Mucosa of rectum (tissue), 2 donors: ENCODE results near the gene SRPK3.

Experiments
- H3K27ac ChIP-seq, 2 donors: one replicate each; pipeline ENCODE4 v1.7.0; 2013; ENCODE audit warnings: inconsistent platforms in 2 of 2, low read depth in 2 of 2, low read length in 2 of 2
- H3K27me3 ChIP-seq, 2 donors: one replicate each; pipeline ENCODE4 v1.7.0; 2013; ENCODE audit warnings: low read length in 2 of 2; ENCODE audit not compliant: control insufficient read depth in 2 of 2, insufficient read depth in 2 of 2
- H3K36me3 ChIP-seq, 2 donors: one replicate each; pipeline ENCODE4 v1.7.0; 2013; ENCODE audit warnings: low read length in 2 of 2; ENCODE audit not compliant: control insufficient read depth in 2 of 2, insufficient read depth in 2 of 2
- H3K4me1 ChIP-seq, 2 donors: one replicate each; pipeline ENCODE4 v1.7.0; 2013; ENCODE audit warnings: low read length in 2 of 2, mild to moderate bottlenecking in 1 of 2; ENCODE audit not compliant: control insufficient read depth in 2 of 2, insufficient read depth in 2 of 2
- H3K4me3 ChIP-seq, 2 donors: one replicate each; pipeline ENCODE4 v1.7.0; 2013; ENCODE audit warnings: low read length in 2 of 2
- H3K9ac ChIP-seq, 2 donors: one replicate each; pipeline ENCODE4 v1.7.0; 2013; ENCODE audit warnings: low read length in 2 of 2, low read depth in 1 of 2, mild to moderate bottlenecking in 1 of 2
- H3K9me3 ChIP-seq, 2 donors: one replicate each; pipeline ENCODE4 v1.7.0; 2013; ENCODE audit warnings: low read length in 2 of 2; ENCODE audit not compliant: control insufficient read depth in 2 of 2
- donor health status: healthy.
- donor health status: Normal muscosa, but diverticular disease.

The SRPK3 gene

DNA sequence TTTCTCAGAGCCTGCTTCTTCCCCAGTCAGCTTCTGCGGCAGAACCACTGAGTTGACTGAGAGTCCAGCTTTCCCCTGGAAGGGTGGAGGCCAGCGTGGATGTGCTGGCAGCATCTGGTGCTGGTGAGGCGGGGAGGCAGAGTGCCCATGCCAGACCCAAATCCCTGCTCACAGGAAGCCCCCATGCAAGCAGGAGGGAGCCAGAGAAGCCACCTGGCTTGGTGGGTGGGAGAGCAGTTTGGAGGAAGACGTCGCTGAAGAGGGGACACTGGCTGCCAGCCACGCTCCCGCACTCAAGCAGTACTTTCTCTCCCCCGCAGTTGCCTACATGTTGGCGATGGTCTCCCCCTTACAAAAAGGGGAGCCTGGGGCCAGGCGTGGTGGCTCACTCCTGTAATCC, 43.5 kb downstream of the SRPK3 start:
- H3K9ac ChIP-seq: no peak overlapping the region
- H3K4me1 ChIP-seq: peaks cover 0 to under 1% of the 10 kb centered on the region in 2 donors
- no peak overlapping the region for H3K4me3 ChIP-seq
- H3K27me3 ChIP-seq: peaks cover 24 to 27% of the 10 kb centered on the region in 2 donors
- H3K36me3 ChIP-seq: no peaks in the 10 kb centered on the region
- peaks cover 0 to 2% of the 10 kb centered on the region in 2 donors for H3K9me3 ChIP-seq
- H3K27ac ChIP-seq: no peak overlapping the region

GRCh38 chrX:153825042-153825441, 44.2 kb downstream of the SRPK3 start:
- peaks cover 0 to 2% of the 10 kb centered on the region in 2 donors for H3K9me3 ChIP-seq
- no peak overlapping the region for H3K27ac ChIP-seq
- no peaks in the 10 kb centered on the region for H3K36me3 ChIP-seq
- H3K27me3 ChIP-seq: peaks cover 22 to 24% of the 10 kb centered on the region in 2 donors
- no peak overlapping the region for H3K9ac ChIP-seq
- no peaks in the 10 kb centered on the region for H3K4me1 ChIP-seq
- H3K4me3 ChIP-seq: no peak overlapping the region

- peaks cover 0 to 2% of the 10 kb centered on the region in 2 donors for H3K9me3 ChIP-seq
- no peak overlapping the region for H3K9ac ChIP-seq
- peaks cover 19 to 26% of the 10 kb centered on the region in 2 donors for H3K27me3 ChIP-seq
Measured at GRCh38 chrX:153827016-153827415, 46.2 kb downstream of the SRPK3 start.

DNA sequence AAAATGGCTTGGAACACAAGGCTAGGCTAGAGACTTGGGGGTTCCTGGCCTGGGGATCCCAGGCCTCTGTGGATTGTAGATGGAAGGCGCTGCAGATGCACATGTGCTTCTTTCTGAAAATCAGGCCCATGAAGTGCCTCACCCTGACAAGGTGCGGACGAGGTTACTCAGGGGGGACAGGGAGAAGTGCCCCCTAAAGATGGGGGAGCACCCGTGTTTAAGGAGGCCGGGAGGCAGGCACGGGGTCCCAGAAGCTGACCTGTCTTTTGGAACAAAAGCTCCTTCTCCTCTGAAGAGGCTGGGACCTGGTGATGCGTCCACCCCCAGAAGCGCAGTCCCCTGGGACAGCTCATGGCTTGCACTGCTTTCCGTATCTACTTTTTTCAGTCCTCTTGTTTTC, 47.1 kb downstream of the SRPK3 start:
- H3K9ac ChIP-seq: no peak overlapping the region
- peaks cover 24 to 26% of the 10 kb centered on the region in 2 donors for H3K27me3 ChIP-seq
- peaks cover 0 to 2% of the 10 kb centered on the region in 2 donors for H3K9me3 ChIP-seq
- no peaks in the 10 kb centered on the region for H3K4me1 ChIP-seq
- H3K27ac ChIP-seq: no peak overlapping the region
- no peak overlapping the region for H3K4me3 ChIP-seq
- no peaks in the 10 kb centered on the region for H3K36me3 ChIP-seq

More at GRCh38 chrX:153827016-153827415, 46.2 kb downstream of the SRPK3 start:
- no peaks in the 10 kb centered on the region for H3K4me1 ChIP-seq
- H3K27ac ChIP-seq: no peak overlapping the region
- no peak overlapping the region for H3K4me3 ChIP-seq
- no peaks in the 10 kb centered on the region for H3K36me3 ChIP-seq

GRCh38 chrX:153828308-153828707, 47.5 kb downstream of the SRPK3 start:
- Histone ChIP-seq H3K9me3 (peaks cover 0 to 2% of the 10 kb centered on the region in 2 donors), H3K27me3 (peaks cover 24 to 27% of the 10 kb centered on the region in 2 donors), H3K36me3 (no peaks in the 10 kb centered on the region), H3K4me1 (no peaks in the 10 kb centered on the region), H3K27ac (no peak overlapping the region), H3K4me3 (no peak overlapping the region), H3K9ac (no peak overlapping the region)

- H3K27me3 ChIP-seq: peaks cover 28 to 30% of the 10 kb centered on the region in 2 donors
- H3K9ac ChIP-seq: no peak overlapping the region
- H3K4me1 ChIP-seq: no peaks in the 10 kb centered on the region
- H3K36me3 ChIP-seq: no peaks in the 10 kb centered on the region
- H3K27ac ChIP-seq: no peak overlapping the region
- H3K9me3 ChIP-seq: peaks cover 0 to 2% of the 10 kb centered on the region in 2 donors
- H3K4me3 ChIP-seq: peak overlapping the region in 1 of 2 donors; percentile 35
Measured at GRCh38 chrX:153828723-153829548, 48.1 kb downstream of the SRPK3 start.

GRCh38 chrX:153829549-153829798, 48.6 kb downstream of the SRPK3 start:
- Histone ChIP-seq H3K9me3 (peaks cover 0 to 2% of the 10 kb centered on the region in 2 donors), H3K27ac (no peak overlapping the region), H3K4me1 (no peaks in the 10 kb centered on the region), H3K27me3 (peaks cover 26 to 27% of the 10 kb centered on the region in 2 donors), H3K36me3 (no peaks in the 10 kb centered on the region), H3K9ac (no peak overlapping the region), H3K4me3 (no peak overlapping the region)

GRCh38 chrX:153829799-153830639, 49.2 kb downstream of the SRPK3 start, which contains the start of gene PDZD4:
Gene PDZD4 (minus strand): TSS chrX:153830544. CDS start chrX:153830298, 246 bp downstream.
- Histone ChIP-seq H3K4me1 (no peaks in the 10 kb centered on the region), H3K4me3 (peak within 1 kb of the TSS; percentile 23 to 41), H3K27ac (no peak within 1 kb of the TSS), H3K9ac (no peak within 1 kb of the TSS), H3K9me3 (peaks cover 0 to 4% of the 10 kb centered on the region in 2 donors), H3K36me3 (no peaks in the 10 kb centered on the region), H3K27me3 (peaks cover 24 to 29% of the 10 kb centered on the region in 2 donors)

DNA sequence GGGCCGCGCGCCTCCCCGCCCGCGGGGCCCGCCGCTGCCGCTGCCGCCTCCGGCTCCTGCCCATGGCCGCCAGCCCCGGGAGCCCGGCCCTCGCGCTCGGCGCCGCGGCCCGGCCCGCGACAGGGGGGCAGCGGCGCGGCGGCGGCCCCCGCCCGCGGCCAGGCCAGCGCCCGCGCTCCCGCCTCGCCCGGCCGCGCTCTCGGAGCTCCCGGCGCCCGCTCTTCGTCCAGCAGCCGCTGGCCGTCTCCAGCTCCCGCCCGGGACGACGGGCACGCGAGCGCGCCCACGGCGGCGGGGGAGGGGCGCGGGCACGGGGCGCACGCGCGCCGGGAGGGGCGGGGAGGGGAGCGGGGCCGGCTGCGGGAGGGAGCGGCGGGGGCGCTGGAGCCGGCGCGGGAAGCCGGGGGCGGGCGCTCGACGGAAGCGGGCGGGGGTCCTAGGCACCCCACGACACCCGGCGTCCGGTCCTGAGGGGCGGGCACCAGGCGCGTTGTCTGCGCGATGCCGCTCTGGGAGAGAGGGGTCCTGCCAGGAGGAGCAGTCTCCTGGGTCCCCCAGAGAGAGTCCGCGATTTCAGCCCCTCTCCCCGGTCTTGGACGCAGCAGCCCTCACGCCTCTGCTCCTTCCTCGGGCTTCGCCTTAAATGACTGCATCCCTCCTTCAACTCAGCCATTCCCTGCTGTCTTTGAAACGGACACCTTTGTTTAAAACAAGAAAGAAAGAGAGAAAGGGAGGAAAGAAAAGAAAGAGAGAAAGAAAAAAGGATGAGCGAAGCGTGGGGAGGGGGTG, 50.0 kb downstream of the SRPK3 start:
- Histone ChIP-seq H3K27ac (no peak overlapping the region), H3K27me3 (peaks cover 21 to 31% of the 10 kb centered on the region in 2 donors), H3K9me3 (peaks cover 0 to 4% of the 10 kb centered on the region in 2 donors), H3K9ac (no peak overlapping the region), H3K36me3 (no peaks in the 10 kb centered on the region), H3K4me3 (no peak overlapping the region), H3K4me1 (no peaks in the 10 kb centered on the region)
